CD4-positive, alpha-beta T cell treated with Interleukin-15 for 4 hours (primary cell): Measurements from ENCODE around the gene MINDY4.

ENCODE experiments used
- DNase-seq: peaks from one replicate; pipeline ENCODE4 v3.0.0-alpha.2; 2020; ENCODE audit warnings: low spot score

Gene MINDY4

DNA sequence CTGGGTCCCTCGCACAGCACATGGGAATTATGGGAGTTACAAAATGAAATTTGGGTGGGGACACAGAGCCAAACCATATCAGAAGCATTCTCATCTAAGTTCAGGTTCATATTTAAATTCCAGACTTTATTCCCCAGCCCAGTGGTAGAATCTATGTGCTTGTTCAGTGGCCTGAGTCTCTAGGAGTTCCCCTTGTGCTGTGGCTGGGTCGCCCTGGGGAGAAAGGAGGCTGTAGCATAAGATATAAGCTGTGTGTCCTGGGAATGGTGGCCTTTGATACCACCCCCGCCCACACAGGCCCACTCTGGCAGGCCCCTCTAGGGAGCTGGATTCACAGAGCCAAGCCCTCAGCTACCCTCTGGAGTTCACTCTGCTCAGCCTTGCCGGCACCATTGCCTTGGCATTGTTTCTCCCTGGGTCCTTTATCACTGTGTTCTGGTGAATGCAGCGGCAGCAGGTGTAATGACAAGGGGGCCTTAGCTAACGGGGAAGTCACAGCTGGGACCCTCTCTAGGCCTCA is 64.2 kb downstream of the MINDY4 start:
- DNase-seq = no peak

DNA sequence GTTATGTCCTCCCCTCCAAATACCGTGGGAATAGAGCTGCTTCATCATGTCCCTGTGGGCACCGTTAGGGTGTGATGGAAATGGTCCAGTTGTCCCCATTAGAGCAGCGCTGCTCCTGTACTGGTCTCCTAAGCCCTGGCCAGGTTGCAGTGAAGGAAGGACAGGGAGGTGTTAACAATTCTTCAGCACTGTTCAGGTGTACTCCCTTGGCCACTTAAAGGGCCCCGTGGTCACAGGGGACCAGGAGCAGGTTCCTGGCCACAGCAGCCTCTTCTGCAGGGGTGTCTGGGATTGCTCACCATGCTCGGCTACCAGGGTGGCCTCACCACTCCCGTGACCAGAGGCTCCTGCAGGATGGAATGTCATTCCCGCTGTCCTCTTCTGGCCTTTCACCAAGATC is 65.8 kb downstream of the MINDY4 start:
- DNase-seq = no peak

- DNase-seq = no peak
Measured at GRCh38 chr7:30837581-30837980, 66.4 kb downstream of the MINDY4 start.

- DNase-seq = no peak
Measured at GRCh38 chr7:30838008-30838407, 66.8 kb downstream of the MINDY4 start.

GRCh38 chr7:30840141-30841024 is 69.2 kb downstream of the MINDY4 start:
- no peak for DNase-seq

DNA sequence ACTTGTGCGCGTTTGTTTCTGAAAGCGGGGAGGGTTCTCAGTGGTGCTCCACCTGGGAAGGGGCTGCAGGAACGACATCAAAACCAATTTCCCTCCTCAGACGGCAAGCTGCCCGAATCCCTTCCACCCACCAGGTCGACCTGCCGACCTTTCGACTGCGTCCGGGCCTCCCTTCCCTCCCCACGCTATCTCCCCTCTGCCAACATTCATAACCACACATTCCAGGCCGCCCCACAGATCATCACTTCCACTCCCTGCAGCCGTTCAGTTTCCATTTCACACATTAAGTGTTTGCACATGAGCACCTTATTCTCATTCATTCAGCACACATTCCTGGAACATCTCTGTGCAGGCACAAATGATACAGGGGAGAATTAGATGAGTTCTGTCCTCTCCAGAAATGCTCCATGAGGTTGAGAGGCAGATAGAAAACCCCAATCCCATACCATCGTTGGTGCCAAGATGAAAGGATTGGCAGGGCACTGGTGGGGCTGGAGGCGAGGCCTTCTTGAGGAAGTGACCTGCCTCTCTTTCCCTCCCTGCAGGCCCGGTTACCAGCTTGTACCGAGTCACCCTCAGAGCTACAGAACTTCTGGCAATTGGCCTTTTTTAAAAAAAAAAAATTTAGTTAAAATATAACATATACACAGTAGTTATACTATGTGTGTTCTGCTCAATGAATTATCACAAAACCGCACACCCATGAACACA is 70.0 kb downstream of the MINDY4 start:
- no peak for DNase-seq

DNA sequence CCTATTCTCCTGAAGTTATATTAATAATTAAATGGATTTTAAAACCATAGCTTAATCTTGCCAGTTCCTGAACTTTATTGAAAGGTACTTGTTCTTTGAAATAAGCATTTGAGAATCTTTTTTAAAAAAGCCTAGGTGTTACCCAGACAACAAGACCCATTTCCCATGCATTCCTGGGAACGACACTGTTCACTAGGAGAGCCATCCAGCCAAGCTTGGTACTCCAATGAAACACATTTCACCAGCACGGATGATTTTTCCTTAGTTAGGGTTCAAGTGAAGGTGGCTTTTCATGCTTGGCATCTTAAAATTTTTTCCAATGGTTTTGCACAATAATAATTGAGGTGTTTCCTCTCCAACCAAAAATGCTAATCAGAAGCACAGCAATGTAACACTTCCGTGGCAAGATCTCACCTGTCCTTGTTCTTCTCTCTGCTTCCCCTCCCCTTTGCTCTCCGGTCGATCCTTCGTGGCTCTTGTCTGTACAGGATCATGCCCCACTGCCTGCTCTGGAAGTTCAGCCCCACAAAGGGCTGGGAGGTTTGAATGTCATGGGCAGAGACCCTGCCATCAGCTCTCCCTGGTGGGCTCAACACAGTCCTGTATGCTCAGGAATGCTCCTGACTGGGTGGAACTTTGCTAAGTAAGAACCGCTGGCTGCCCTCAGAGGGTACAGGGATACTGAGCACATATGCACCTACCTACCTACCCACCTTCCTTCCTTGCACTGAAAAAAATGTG is 70.8 kb downstream of the MINDY4 start:
- DNase-seq = no peak

- DNase-seq = no peak
Measured at GRCh38 chr7:30842542-30843451, 71.6 kb downstream of the MINDY4 start.

DNA sequence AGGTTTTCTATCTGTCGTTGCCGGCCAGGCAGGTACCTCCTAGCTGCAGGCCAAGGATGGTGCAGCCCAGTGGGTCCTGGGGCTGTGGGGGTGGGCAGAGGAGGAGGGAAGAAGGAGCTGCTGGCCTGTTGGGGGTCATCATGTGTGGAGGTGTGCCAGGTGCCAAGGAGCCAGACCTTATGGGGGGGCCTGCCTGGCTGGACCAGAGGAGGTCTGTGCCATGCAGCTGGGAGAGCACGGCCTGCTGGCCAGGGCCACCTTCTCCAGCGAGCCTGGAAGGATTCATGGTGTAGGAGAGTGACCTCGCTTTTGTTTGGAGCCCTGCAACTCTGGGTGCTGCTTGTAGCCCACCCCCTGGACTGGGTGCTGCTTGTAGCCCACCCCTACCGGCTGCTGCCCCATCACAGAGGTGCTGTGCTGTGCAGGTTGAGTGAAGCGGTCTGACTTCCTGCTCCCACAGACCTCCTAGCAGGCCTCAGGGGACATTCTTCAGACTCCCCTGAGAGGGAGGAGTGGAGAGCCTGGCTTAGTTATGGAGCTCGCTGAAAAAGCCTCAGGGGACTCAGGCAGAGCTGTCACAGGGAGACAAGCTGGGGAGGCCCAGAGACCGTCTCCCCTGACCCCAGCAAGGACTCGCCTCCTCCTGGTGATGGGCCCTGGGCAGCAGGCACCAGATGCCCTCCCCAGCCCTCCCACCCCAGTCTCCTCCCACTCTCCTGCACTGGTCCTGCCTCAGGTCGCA is 72.7 kb downstream of the MINDY4 start:
- no peak for DNase-seq

DNA sequence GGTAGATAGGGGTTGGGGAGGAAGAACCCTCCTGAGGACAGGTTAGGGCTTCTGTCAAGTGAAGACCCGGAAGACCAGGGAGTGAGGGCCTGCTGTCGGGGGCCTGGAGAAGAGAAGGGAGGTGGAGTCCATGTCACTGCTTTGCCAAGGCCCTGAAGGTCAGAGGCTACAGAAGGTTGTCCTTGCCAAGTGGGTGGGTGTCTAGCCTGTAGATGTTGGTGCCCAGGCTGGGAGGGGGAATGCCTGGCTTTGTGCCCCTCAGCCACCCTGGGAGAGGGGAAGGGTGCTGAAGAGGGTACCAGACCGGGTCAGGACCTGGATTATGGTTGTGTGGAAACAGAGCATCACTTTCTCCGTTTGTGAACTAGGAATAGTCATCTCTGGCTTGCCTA is 73.3 kb downstream of the MINDY4 start:
- DNase-seq = no peak

DNA sequence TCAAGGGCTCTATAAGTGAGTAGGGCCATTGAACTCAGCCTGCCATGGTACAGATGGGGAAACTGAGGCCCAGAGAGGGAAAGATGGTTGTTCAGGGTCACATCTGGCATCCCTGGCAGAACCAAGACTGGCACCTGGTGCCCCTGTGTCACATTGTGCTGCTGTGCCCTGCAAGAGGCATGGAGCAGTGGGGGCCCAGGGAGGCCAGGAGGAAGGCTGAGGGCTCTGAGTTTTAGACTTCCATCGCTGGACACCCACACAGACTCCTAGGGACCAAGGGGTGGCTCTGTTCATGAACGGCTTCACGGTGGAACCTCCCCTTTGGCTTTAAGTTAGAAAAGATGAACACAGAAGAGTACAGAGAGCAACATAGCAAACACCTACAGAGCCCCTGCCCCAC is 73.7 kb downstream of the MINDY4 start:
- no peak for DNase-seq

GRCh38 chr7:30845426-30846135 is 74.4 kb downstream of the MINDY4 start:
- DNase-seq = no peak

DNA sequence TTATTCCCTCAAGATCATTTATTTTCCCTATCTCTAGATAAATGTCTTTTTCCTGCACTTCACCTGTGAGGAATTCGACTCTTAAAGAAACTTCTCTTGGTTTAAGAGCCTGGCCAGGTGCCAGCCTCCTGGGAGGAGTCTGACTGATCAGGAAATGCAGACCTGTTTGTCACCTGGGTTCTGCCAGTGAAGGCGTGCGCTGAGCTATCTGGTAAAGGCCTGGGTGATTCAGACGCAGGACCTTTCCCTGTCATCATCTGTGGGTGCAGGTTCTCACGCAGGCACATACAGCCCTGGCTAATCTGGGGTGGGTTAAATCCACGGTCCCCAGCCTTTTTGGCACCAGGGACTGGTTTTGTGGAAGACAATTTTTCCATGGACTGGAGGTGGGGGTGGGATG is 75.2 kb downstream of the MINDY4 start:
- no peak for DNase-seq

- no peak for DNase-seq
Measured at GRCh38 chr7:30848121-30848855, 77.1 kb downstream of the MINDY4 start.

- DNase-seq = no peak
Measured at GRCh38 chr7:30849565-30849964, 78.3 kb downstream of the MINDY4 start.

GRCh38 chr7:30850426-30850825 is 79.2 kb downstream of the MINDY4 start:
- DNase-seq = no peak

GRCh38 chr7:30851651-30852307 is 80.6 kb downstream of the MINDY4 start:
- no peak for DNase-seq

DNA sequence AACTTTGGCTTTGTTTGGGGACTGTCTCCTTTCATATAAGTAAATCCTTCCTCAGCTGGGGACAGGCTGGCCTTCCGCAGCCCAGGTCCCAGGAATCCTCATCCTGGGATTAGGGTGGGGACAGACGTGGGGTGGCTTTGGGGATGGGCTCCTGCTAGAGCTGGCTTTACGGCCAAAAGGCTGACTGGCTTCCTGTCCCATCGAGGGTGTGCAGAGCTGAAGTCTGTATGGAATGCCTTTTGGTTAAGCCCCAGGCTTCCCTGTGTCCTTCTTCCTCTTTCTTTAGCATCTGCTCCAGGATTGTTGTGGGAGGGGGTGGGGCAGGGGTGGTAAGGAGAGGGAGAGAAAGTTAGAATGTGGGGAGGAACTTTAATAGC is 81.1 kb downstream of the MINDY4 start:
- no peak for DNase-seq

DNA sequence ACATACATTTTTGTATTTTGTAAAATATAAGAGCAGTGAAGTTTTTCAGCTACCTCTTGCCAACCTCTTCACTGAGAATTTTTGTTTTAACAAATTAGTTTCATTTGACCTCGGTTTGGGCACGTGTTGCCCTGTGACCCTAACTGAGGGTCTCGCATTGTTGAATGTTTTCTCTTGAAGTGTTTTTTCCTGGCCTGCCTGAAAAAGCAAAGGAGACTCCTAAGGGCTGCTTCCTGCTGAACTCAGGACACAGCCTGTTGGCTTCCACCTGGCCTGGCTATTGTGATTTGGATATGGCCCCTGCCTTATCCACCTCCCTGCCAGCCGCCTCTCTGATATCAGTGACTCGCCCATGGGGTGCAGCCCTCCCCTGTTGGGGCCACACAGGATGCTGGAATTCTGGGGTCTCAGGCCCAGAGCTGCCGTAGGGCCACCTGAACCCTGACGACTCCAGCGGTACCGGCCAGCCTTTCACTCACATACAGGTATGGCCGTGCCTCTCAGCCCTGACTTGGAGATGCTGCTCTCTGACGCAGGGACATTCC is 81.6 kb downstream of the MINDY4 start:
- DNase-seq = no peak
